ENCODE data around the gene PARN.

- TF ChIP-seq CTCF (conservative IDR thresholded peaks at IDR 0.05 in 1 of 2, IDR thresholded peaks at IDR 0.05 in 1 of 2; ENCODE audit: extremely low read depth in 1 of 2, insufficient read depth in 1 of 2, low read depth in 1 of 2, low read length in 2 of 2) (no peak), EZH2 (IDR thresholded peaks at IDR 0.05; ENCODE audit: borderline replicate concordance, low read length) (no peak)
These were observed 18.4 kb downstream of the PARN start for GRCh38 chr16:14611660-14612059.

All from mammary epithelial cell (primary cell).